ENCODE measurements around the gene EYS.

The EYS gene

DNA sequence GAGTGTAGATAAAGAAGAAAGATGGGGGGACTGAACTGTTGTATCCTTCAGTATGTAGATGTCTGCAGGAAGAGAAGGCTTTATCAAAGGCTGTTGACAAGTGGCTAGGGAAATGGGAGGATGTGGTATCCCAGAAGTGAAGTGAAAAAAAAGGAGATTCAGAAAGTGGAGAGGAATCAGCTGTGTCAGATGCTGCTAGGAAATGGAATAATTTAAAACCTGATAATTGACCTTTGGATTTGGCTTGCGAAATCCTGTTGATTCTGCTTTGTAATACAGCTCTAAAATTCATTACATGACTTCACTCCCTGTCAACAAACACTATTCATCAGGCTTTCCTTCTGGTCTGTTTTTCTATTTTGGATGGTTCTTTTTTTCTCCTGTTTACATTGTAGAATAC lies 2029.7 kb downstream of the EYS start:
- DNase-seq = no peak

DNA sequence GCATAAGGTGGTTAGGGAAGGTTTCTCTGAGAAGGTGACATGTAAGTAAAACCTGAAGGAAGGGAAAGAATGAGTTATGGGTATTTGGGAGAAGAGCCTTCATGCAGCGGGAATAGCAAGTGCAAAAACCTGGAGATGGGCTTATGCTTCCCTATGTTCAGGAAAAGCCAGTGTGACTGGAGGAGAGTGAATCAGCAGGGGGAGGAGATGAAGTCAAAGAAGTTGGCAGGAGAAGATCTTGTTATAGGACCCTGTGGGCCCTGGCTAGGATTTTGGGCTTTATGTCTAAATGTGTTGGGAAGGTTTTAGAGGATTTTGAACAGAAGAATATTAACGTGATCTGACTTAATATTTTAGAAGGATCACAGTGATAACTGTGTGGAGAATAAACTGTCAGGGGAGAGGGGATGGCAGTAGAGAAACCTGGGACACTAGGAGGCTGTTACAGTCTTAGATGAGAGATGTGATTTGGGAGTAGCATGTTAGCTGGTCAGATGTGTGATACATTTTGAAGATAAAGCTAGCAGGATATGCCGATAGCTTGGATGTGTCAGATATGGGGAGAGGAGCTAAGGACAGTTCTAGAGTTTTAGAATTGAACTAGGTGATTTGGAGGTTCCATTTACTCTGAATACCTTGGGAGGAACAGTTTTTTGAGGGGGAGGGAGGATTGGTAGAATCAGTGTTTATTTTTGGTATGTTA lies 2030.5 kb downstream of the EYS start:
- no peak for DNase-seq

DNA sequence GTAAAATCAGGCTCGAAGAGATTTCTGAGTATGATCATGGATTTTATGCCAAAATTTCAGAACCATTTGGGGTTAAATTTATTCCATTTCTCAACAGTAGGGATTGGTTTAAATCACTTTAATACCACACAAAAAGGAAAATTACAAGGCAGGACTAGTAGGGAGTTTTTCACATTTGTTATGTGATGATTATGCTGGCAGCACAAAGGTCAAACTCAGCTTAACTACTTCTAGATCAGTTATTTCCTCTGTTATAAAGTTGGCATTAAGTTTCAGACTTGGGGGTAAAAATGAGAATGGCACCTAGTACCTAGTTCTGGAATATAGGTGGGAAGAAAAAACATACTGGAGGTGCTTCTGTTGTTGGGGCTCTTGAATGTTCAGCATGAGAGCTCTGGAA lies 2031.9 kb downstream of the EYS start:
- DNase-seq = no peak

DNA sequence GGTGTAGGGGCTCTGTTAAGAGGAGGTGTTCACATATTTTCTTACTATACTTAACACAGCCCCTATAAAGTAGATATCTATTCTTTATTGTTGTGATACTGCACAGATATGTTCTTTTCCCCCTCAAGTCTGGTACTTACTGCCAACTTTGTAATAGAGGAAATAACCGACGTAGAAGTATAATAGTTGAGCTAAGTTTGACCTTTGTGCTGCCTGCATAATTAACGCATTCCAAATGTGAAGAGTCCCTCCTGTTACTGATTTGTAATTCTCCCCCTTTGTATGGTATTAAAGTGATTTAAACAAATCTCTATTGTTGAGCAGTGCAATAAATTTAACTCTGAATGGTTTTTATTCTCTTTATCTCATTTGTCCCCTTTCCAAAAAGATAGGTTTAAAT lies 2032.4 kb downstream of the EYS start:
- DNase-seq = no peak

DNA sequence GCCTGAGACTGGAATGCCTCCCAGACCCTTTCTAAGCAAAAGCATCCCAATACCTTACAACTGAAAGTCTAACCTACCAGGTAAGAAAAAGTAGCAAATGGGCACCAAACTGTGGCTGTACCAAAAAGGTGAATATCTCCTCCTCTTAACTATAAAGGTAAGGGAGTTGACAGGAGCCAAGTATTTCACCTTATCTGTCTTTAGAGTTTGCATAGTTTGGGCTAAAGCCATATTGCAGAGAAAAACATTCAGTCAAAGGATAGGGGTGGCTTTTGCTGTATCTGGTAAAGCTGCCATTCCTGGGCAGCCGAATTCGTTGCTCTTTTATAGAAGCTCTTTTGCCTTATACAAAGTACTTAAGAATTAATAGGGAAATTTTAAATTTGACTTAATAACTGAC lies 2033.3 kb downstream of the EYS start:
- DNase-seq = no peak

DNA sequence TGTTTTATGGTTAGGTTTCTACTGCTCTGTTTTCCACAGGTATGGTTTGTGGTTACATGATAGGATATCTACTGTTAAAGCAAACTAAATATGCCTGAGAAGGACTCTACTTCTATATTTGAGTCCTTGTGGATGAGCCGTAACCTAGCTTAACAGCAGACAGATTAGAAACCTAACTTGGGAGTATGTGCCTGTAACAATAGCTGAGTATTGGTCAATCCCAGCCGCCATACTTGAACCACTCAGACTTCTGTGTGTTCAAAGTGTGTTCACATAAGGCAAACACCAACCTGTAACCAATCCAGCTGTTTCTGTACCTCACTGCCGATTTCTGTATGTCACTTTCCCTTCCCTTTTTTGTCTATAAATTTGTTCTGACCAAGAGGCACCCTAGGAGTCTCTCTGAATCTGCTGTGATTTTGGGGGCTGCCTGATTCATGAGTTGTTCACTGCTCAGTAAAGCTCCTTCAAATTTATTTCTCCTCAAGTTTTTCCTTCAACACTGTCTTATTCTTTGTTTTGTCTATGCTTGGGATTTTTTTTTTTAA lies 2034.4 kb downstream of the EYS start:
- no peak for DNase-seq

DNA sequence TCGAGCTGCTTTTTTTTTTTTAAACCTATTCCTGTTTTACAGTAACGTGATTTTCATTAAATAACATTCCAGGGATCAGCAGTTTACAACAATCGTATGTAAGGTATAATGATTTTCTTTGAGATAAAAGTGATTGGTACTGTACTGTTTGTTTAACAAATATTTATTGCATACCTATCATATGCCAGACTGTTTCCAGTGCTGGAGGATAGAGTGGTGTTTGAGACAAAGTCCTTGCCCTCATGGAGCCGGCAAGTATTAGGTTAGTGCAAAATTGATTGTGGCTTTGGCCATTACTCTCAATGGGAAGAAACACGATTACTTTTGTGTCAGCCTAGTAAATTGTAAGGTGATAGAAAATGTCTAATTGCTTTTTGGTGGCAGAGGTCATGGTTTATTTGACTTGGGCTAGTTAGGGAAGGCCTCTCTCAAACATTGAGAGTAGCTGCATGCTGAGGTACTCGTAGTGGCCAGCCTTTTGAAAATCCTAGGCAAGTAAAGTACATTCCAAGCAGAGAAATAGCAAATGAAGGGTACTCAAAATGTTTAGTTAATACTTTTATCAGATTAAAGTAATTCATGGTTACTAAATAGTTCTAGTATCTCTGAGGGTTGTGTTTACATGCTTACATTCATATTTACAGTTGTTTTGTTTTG lies 2035.8 kb downstream of the EYS start:
- no peak for DNase-seq
